PC-3 (cell line): ENCODE measurements around the gene CDH11. TPM values are rescaled to one million over a fixed set of nuclear protein-coding genes. Genes with fewer than 3 reads are reported as not detected.

ENCODE experiments used
- ATAC-seq: fragments of 200-7000 bp; cut with Tn5 transposase; 2 replicates; pipeline ENCODE4 v1.9.1; 2020; ENCODE audit warnings: mild to moderate bottlenecking, moderate library complexity
- BruUV-seq: library from RNA; stranded (reverse); fragments of 400-500 nt; replicated peaks from 2 replicates; lab custom pipeline; 2021; lab: Mats Ljungman, UMichigan
- CTCF ChIA-PET: fragments of 300-600 bp; sonication (Branson Sonifier 250); formaldehyde crosslinking; loops from one replicate; lab custom pipeline; 2022; ENCODE audit warnings: antibody characterized with exemption; lab: Charles Lee
- POLR2A ChIA-PET: fragments of 300-600 bp; sonication (Branson Sonifier 250); formaldehyde crosslinking; loops from one replicate; lab custom pipeline; 2022; ENCODE audit warnings: antibody characterized with exemption; ENCODE audit not compliant: unreplicated experiment; lab: Charles Lee
- DNase-seq: peaks from one replicate; pipeline ENCODE4 v3.0.0-alpha.2; 2015
- H2AFZ ChIP-seq: fragments of 300-600 bp; sonication (generic); 2 replicates; pipeline ENCODE4 v1.6.0; 2016; ENCODE audit warnings: antibody characterized with exemption, low read length
- H3F3A ChIP-seq: fragments of 300-600 bp; sonication (generic); one replicate; pipeline ENCODE4 v1.6.0; 2017; ENCODE audit warnings: antibody characterized with exemption, low read length, control low read depth, mild to moderate bottlenecking; ENCODE audit not compliant: unreplicated experiment
- H3K27ac ChIP-seq: fragments of 300-600 bp; sonication (generic); 2 replicates; pipeline ENCODE4 v1.5.1; 2016; ENCODE audit warnings: mild to moderate bottlenecking, low read length
- H3K27me3 ChIP-seq: fragments of 300-600 bp; sonication (generic); 2 replicates; pipeline ENCODE4 v1.6.1; 2016; ENCODE audit warnings: low read length, mixed read lengths
- H3K36me3 ChIP-seq: fragments of 300-600 bp; sonication (generic); 2 replicates; pipeline ENCODE4 v1.6.1; 2016; ENCODE audit warnings: low read depth, mixed run types, low read length, mixed read lengths
- H3K4me1 ChIP-seq: fragments of 300-600 bp; sonication (generic); 2 replicates; pipeline ENCODE4 v1.5.1; 2016; ENCODE audit warnings: low read length; ENCODE audit not compliant: insufficient read depth
- H3K4me2 ChIP-seq: fragments of 300-600 bp; sonication (generic); 2 replicates; pipeline ENCODE4 v1.6.0; 2016; ENCODE audit warnings: low read length
- H3K4me3 ChIP-seq: fragments of 300-600 bp; sonication (generic); 2 replicates; pipeline ENCODE4 v1.5.1; 2016; ENCODE audit warnings: mild to moderate bottlenecking, low read length, mixed read lengths
- H3K79me2 ChIP-seq: fragments of 300-600 bp; sonication (generic); 2 replicates; pipeline ENCODE4 v1.6.1; 2017; ENCODE audit warnings: low read length, mixed read lengths
- H3K9ac ChIP-seq: fragments of 300-600 bp; sonication (generic); 2 replicates; pipeline ENCODE4 v1.6.0; 2016; ENCODE audit warnings: mild to moderate bottlenecking, low read length
- H3K9me2 ChIP-seq: fragments of 300-600 bp; sonication (generic); replicated peaks from 2 replicates; pipeline ENCODE4 v1.6.1; 2016; ENCODE audit warnings: mixed run types, low read length, mixed read lengths
- H3K9me3 ChIP-seq: fragments of 300-600 bp; sonication (generic); 2 replicates; pipeline ENCODE4 v1.6.1; 2016; ENCODE audit warnings: low read length, mixed read lengths
- H4K20me1 ChIP-seq: fragments of 300-600 bp; sonication (generic); 2 replicates; pipeline ENCODE4 v1.6.1; 2016; ENCODE audit warnings: low read length, mixed read lengths
- CTCF ChIP-seq: fragments of 300-600 bp; sonication (generic); conservative IDR thresholded peaks from 2 replicates; pipeline ENCODE4 v1.5.1; 2017; ENCODE audit warnings: antibody characterized with exemption, low read depth, mild to moderate bottlenecking, low read length
- EZH2 ChIP-seq: fragments of 300-600 bp; sonication (generic); IDR thresholded peaks from one replicate; pipeline ENCODE4 v1.6.1; 2017; ENCODE audit warnings: antibody characterized with exemption, mild to moderate bottlenecking, low read length; ENCODE audit not compliant: unreplicated experiment
- EZH2phosphoT487 ChIP-seq: fragments of 300-600 bp; sonication (generic); IDR thresholded peaks from 2 replicates; pipeline ENCODE4 v1.6.1; 2018; ENCODE audit warnings: mild to moderate bottlenecking, antibody characterized with exemption, low read length, borderline replicate concordance
- intact Hi-C: fragments of 100-400 bp; cut with micrococcal nuclease; formaldehyde crosslinking; loops from 2 replicates; pipeline ENCODE4 v1.9.0; 2023
- total RNA-seq: library from RNA; depleted of rRNA; stranded (reverse); fragments of >200 nt; gene quantifications from 2 replicates; pipeline ENCODE4 v1.2.3, GENCODE V29; 2014

Gene CDH11
- total RNA-seq, 1 experiment from 2014 or later = 172 TPM

GRCh38 chr16:64968539-64968938 lies 153.3 kb downstream of the CDH11 start:
- Histone ChIP-seq H3K9me3 (no peaks in the 10 kb centered on the region), H3K27me3 (no peaks in the 10 kb centered on the region), H3F3A (no peaks in the 10 kb centered on the region), H3K9ac (no peak overlapping the region), H3K27ac (no peak overlapping the region), H3K79me2 (no peaks in the 10 kb centered on the region), H3K4me3 (no peak overlapping the region), H3K36me3 (peaks cover 35% of the 10 kb centered on the region), H3K4me1 (no peaks in the 10 kb centered on the region), H2AFZ (no peak overlapping the region), H3K9me2 (no peaks in the 10 kb centered on the region), H3K4me2 (no peak overlapping the region), H4K20me1 (no peaks in the 10 kb centered on the region)
- intact Hi-C loops = no loop called here
- ChIA-PET CTCF (no interaction called here), POLR2A (no interaction called here)
- DNase-seq = no peak
- no TSS peak for BruUV-seq
- TF ChIP-seq CTCF = no peak
- no peak for TF ChIP-seq EZH2phosphoT487
- no peak for TF ChIP-seq EZH2
- no peak for ATAC-seq

GRCh38 chr16:64964126-64964540 lies 157.7 kb downstream of the CDH11 start:
- no peaks in the 10 kb centered on the region for H3K9me2 ChIP-seq
- ChIA-PET POLR2A (no interaction called here), CTCF (no interaction called here)
- intact Hi-C loops = no loop called here
- H3F3A ChIP-seq = no peaks in the 10 kb centered on the region
- ATAC-seq (peak; percentile 94), DNase-seq (peak; percentile 48)
- H3K79me2 ChIP-seq = no peaks in the 10 kb centered on the region
- no peak overlapping the region for H3K4me3 ChIP-seq
- H3K9me3 ChIP-seq = no peaks in the 10 kb centered on the region
- no peak overlapping the region for H3K9ac ChIP-seq
- H3K4me1 ChIP-seq = no peaks in the 10 kb centered on the region
- no peak overlapping the region for H2AFZ ChIP-seq
- H3K27me3 ChIP-seq = no peaks in the 10 kb centered on the region
- no TSS peak for BruUV-seq
- H4K20me1 ChIP-seq = no peaks in the 10 kb centered on the region
- H3K36me3 ChIP-seq = peaks cover 15% of the 10 kb centered on the region; the same call in 1 of the 2 replicates
- H3K27ac ChIP-seq = no peak overlapping the region
- TF ChIP-seq CTCF (no peak), EZH2phosphoT487 (no peak), EZH2 (no peak)
- H3K4me2 ChIP-seq = no peak overlapping the region

- Histone ChIP-seq H3K79me2 (no peaks in the 10 kb centered on the region), H3K36me3 (peaks cover 8% of the 10 kb centered on the region), H3K9me3 (no peaks in the 10 kb centered on the region), H3F3A (no peaks in the 10 kb centered on the region), H3K27ac (no peak overlapping the region), H3K4me1 (no peaks in the 10 kb centered on the region), H3K4me3 (no peak overlapping the region), H3K4me2 (no peak overlapping the region), H3K9ac (no peak overlapping the region), H3K9me2 (no peaks in the 10 kb centered on the region), H3K27me3 (no peaks in the 10 kb centered on the region), H4K20me1 (no peaks in the 10 kb centered on the region), H2AFZ (no peak overlapping the region)
- ATAC-seq (no peak), DNase-seq (no peak)
- TF ChIP-seq EZH2phosphoT487 (no peak), CTCF (no peak), EZH2 (no peak)
- BruUV-seq = no TSS peak
- ChIA-PET CTCF (no interaction called here), POLR2A (no interaction called here)
- intact Hi-C loops = no loop called here
Observed at GRCh38 chr16:64962786-64963185, 159.1 kb downstream of the CDH11 start.
